Measurements from ENCODE around the gene TMEM11. TPM values are rescaled to one million over a fixed set of nuclear protein-coding genes. Genes with fewer than 3 reads are reported as not detected.

Gene TMEM11
- total RNA-seq, 4 donors from 2014 or later, result 19.3 to 26.0 (median 22.5) TPM

- Histone ChIP-seq H3K4me1 (peaks cover 4 to 54% (median 18%) of the 10 kb centered on the region in 4 donors), H3K27ac (peak overlapping the region in 2 of 4 donors; percentile 1 to 42)
Measured at GRCh38 chr17:21211825-21212479, 2.0 kb downstream of the TMEM11 start.

GRCh38 chr17:21210411-21211076 is 3.4 kb downstream of the TMEM11 start:
- Histone ChIP-seq H3K27ac (peak overlapping the region in 1 of 4 donors; percentile 12), H3K4me3 (no peak overlapping the region), H3K9me3 (no peaks in the 10 kb centered on the region), H3K36me3 (peaks cover 0 to 24% (median 0%) of the 10 kb centered on the region in 3 donors), H3K27me3 (no peaks in the 10 kb centered on the region), H3K4me1 (peaks cover 4 to 54% (median 18%) of the 10 kb centered on the region in 4 donors)
- no peak for DNase-seq
- no peak for TF ChIP-seq POLR2A (IDR thresholded peaks at IDR 0.05)
- no peak for TF ChIP-seq CTCF (IDR thresholded peaks at IDR 0.05)

More at GRCh38 chr17:21211825-21212479, 2.0 kb downstream of the TMEM11 start:
- Histone ChIP-seq H3K27me3 (no peaks in the 10 kb centered on the region), H3K36me3 (peaks cover 0 to 24% (median 0%) of the 10 kb centered on the region in 3 donors), H3K4me3 (peak overlapping the region in 1 of 4 donors; percentile 0), H3K9me3 (no peaks in the 10 kb centered on the region)
- no peak for TF ChIP-seq POLR2A (IDR thresholded peaks at IDR 0.05)
- no peak for TF ChIP-seq CTCF (IDR thresholded peaks at IDR 0.05)
- peak in 2 of 3 donors; percentile 55 to 57 for DNase-seq

- peaks cover 0 to 24% (median 0%) of the 10 kb centered on the region in 3 donors for H3K36me3 ChIP-seq
- no peaks in the 10 kb centered on the region for H3K9me3 ChIP-seq
- peaks cover 4 to 46% (median 15%) of the 10 kb centered on the region in 4 donors for H3K4me1 ChIP-seq
- H3K4me3 ChIP-seq, result no peak overlapping the region
- peak in 2 of 3 donors; percentile 62 to 77 for DNase-seq
- H3K27me3 ChIP-seq, result no peaks in the 10 kb centered on the region
- H3K27ac ChIP-seq, result peak overlapping the region in 1 of 4 donors; percentile 12
- TF ChIP-seq CTCF (IDR thresholded peaks at IDR 0.05) (no peak), POLR2A (IDR thresholded peaks at IDR 0.05) (no peak)
Measured at GRCh38 chr17:21209511-21210175, 4.3 kb downstream of the TMEM11 start.

- Histone ChIP-seq H3K27me3 (no peaks in the 10 kb centered on the region), H3K36me3 (peaks cover 0 to 25% (median 0%) of the 10 kb centered on the region in 3 donors), H3K4me3 (no peak overlapping the region), H3K9me3 (no peaks in the 10 kb centered on the region), H3K4me1 (peaks cover 4 to 45% (median 13%) of the 10 kb centered on the region in 4 donors), H3K27ac (no peak overlapping the region)
- no peak for TF ChIP-seq CTCF (IDR thresholded peaks at IDR 0.05)
- no peak for TF ChIP-seq POLR2A (IDR thresholded peaks at IDR 0.05)
- no peak for DNase-seq
Measured at GRCh38 chr17:21208352-21208751, 5.6 kb downstream of the TMEM11 start.

GRCh38 chr17:21204935-21205334 is 9.0 kb downstream of the TMEM11 start:
- Histone ChIP-seq H3K27ac (no peak overlapping the region), H3K27me3 (no peaks in the 10 kb centered on the region), H3K4me1 (peaks cover 0 to 17% (median 0%) of the 10 kb centered on the region in 4 donors), H3K4me3 (no peak overlapping the region), H3K9me3 (no peaks in the 10 kb centered on the region), H3K36me3 (peaks cover 0 to 29% (median 0%) of the 10 kb centered on the region in 3 donors)
- DNase-seq, result no peak
- TF ChIP-seq CTCF (IDR thresholded peaks at IDR 0.05), result no peak
- no peak for TF ChIP-seq POLR2A (IDR thresholded peaks at IDR 0.05)

All from Peyer's patch (tissue), 4 donors.